Panc1 (cell line): ENCODE measurements around the gene EPYC. TPM values are rescaled to one million over a fixed set of nuclear protein-coding genes. Genes with fewer than 3 reads are reported as not detected.

ENCODE experiments used
- ATAC-seq: fragments of 200-7000 bp; cut with Tn5 transposase; 2 replicates; pipeline ENCODE4 v1.9.1; 2020; ENCODE audit warnings: mild to moderate bottlenecking, moderate library complexity
- BruUV-seq: library from RNA; stranded (reverse); fragments of 400-500 nt; replicated peaks from 2 replicates; lab custom pipeline; 2021; lab: Mats Ljungman, UMichigan
- CTCF ChIA-PET: fragments of 300-600 bp; sonication (Branson Sonifier 250); formaldehyde crosslinking; loops from one replicate; lab custom pipeline; 2022; ENCODE audit warnings: antibody characterized with exemption; lab: Charles Lee
- POLR2A ChIA-PET: fragments of 300-600 bp; sonication (Branson Sonifier 250); formaldehyde crosslinking; loops from one replicate; lab custom pipeline; 2022; ENCODE audit warnings: antibody characterized with exemption; lab: Charles Lee
- DNase-seq: peaks from one replicate; pipeline ENCODE4 v3.0.0-alpha.2; 2010; ENCODE audit warnings: low read depth, low spot score
- H3K27ac ChIP-seq: 2 replicates; pipeline ENCODE4 v1.5.1; 2011; ENCODE audit warnings: mild to moderate bottlenecking, low read length, inconsistent platforms
- H3K27me3 ChIP-seq: fragments of 200-500 bp; sonication (Bioruptor generic); 2 replicates; pipeline ENCODE4 v1.6.0; 2014; ENCODE audit warnings: low read length, inconsistent platforms; ENCODE audit not compliant: control insufficient read depth, insufficient read depth
- H3K36me3 ChIP-seq: fragments of 200-500 bp; sonication (Bioruptor generic); 2 replicates; pipeline ENCODE4 v1.5.1; 2014; ENCODE audit warnings: inconsistent platforms, mild to moderate bottlenecking, low read length, moderate library complexity; ENCODE audit not compliant: control insufficient read depth, insufficient read depth
- H3K4me1 ChIP-seq: 2 replicates; pipeline ENCODE4 v1.5.1; 2011; ENCODE audit warnings: inconsistent platforms, mild to moderate bottlenecking, low read length, moderate library complexity; ENCODE audit not compliant: control insufficient read depth, insufficient read depth
- H3K4me3 ChIP-seq, 2 experiments: 2 replicates each; pipeline ENCODE4 v1.5.1; 2011 to 2012; ENCODE audit warnings: low read depth in 2 of 2, low read length in 2 of 2, mild to moderate bottlenecking in 2 of 2, inconsistent platforms in 1 of 2, moderate library complexity in 1 of 2
- H3K9me3 ChIP-seq: fragments of 200-500 bp; sonication (Bioruptor generic); 2 replicates; pipeline ENCODE4 v1.5.1; 2014; ENCODE audit warnings: low read depth, mild to moderate bottlenecking, inconsistent platforms, low read length, moderate library complexity; ENCODE audit not compliant: control insufficient read depth, insufficient read depth
- CTCF ChIP-seq: fragments of 450-650 bp; IDR thresholded peaks from 2 replicates; pipeline ENCODE4 v1.5.1; 2017; ENCODE audit warnings: mild to moderate bottlenecking
- POLR2AphosphoS5 ChIP-seq: IDR thresholded peaks from 2 replicates; pipeline ENCODE4 v1.6.1; 2012; ENCODE audit warnings: mild to moderate bottlenecking, low read depth, low read length, moderate library complexity
- REST ChIP-seq, 2 experiments: IDR thresholded peaks; 2 replicates each; pipeline ENCODE4 v1.6.1; 2011 to 2012; ENCODE audit warnings: low read depth in 2 of 2, control low read depth in 1 of 2, low read length in 1 of 2, mild to moderate bottlenecking in 1 of 2, moderate library complexity in 1 of 2; ENCODE audit not compliant: insufficient read depth in 1 of 2
- SIN3A ChIP-seq: IDR thresholded peaks from 2 replicates; pipeline ENCODE4 v1.6.1; 2012; ENCODE audit warnings: low read depth, mild to moderate bottlenecking, low read length, moderate library complexity, borderline replicate concordance; ENCODE audit not compliant: insufficient read depth
- TCF7L2 ChIP-seq: IDR thresholded peaks from 2 replicates; pipeline ENCODE4 v1.6.1; 2011; ENCODE audit warnings: mild to moderate bottlenecking, low read depth, low read length, inconsistent platforms
- in situ Hi-C: cut with HindIII; loops from 2 replicates; pipeline ENCODE4 v1.10.0; 2016; ENCODE audit warnings: low sequenced_read_pairs, low pct_unique_long_range_greater_than_20kb
- intact Hi-C: fragments of 100-400 bp; cut with micrococcal nuclease; formaldehyde crosslinking; loops from one replicate; pipeline ENCODE4 v1.10.0; 2022; ENCODE audit not compliant: unreplicated experiment
- total RNA-seq: library from RNA; stranded (reverse); gene quantifications from one replicate; pipeline ENCODE4 v1.2.1, GENCODE V29; 2021; ENCODE audit not compliant: unreplicated experiment

The EPYC gene
- total RNA-seq, 1 experiment from 2014 or later: not detected

- BruUV-seq: no TSS peak
- ATAC-seq (no peak), DNase-seq (no peak)
- CTCF ChIA-PET: no interaction called here
- POLR2A ChIA-PET: no interaction called here
- Histone ChIP-seq H3K27ac (no peak overlapping the region), H3K4me1 (no peaks in the 10 kb centered on the region), H3K27me3 (no peaks in the 10 kb centered on the region), H3K4me3 (no peak overlapping the region), H3K36me3 (no peaks in the 10 kb centered on the region), H3K9me3 (0 out of 2 replicates have a peak, but pooled peaks cover 2% of the 10 kb centered on the region)
- intact Hi-C loops: no loop called here
- no peak for TF ChIP-seq CTCF
- no peak for TF ChIP-seq TCF7L2
- no peak for TF ChIP-seq POLR2AphosphoS5
- TF ChIP-seq SIN3A: no peak
- no peak for TF ChIP-seq REST (IDR thresholded peaks at IDR 0.05; ENCODE audit: insufficient read depth in 1 of 2, low read depth in 2 of 2, low read length in 1 of 2)
- in situ Hi-C loops: no loop called here
Observed at GRCh38 chr12:91023326-91024004, 18.7 kb upstream of the EPYC start.

- POLR2A ChIA-PET: no interaction called here
- Histone ChIP-seq H3K4me1 (no peaks in the 10 kb centered on the region), H3K27ac (no peak overlapping the region), H3K4me3 (no peak overlapping the region), H3K9me3 (no peaks in the 10 kb centered on the region), H3K36me3 (no peaks in the 10 kb centered on the region), H3K27me3 (no peaks in the 10 kb centered on the region)
- in situ Hi-C loops: no loop called here
- DNase-seq: no peak
- ATAC-seq: no peak
- BruUV-seq: no TSS peak
- no peak for TF ChIP-seq TCF7L2
- no peak for TF ChIP-seq POLR2AphosphoS5
- no peak for TF ChIP-seq CTCF
- TF ChIP-seq SIN3A: no peak
- TF ChIP-seq REST (IDR thresholded peaks at IDR 0.05; ENCODE audit: insufficient read depth in 1 of 2, low read depth in 2 of 2, low read length in 1 of 2): no peak
- intact Hi-C loops: no loop called here
- CTCF ChIA-PET: no interaction called here
Observed at GRCh38 chr12:91021076-91021475, 16.3 kb upstream of the EPYC start.
